Activated CD4-positive, alpha-beta T cell treated with anti-CD3 and anti-CD28 coated beads, Interleukin-2, Interleukin-4, amounts not matched to agents 100 ng/mL and 50 ng/mL, durations not matched to agents 16 hours and 8 hours (primary cell): ENCODE measurements around the gene SPATS1.

Experiments
- DNase-seq: peaks from one replicate; pipeline ENCODE4 v3.0.0-alpha.2; 2020; ENCODE audit warnings: low spot score

The SPATS1 gene

GRCh38 chr6:44387346-44388134, 45.1 kb downstream of the SPATS1 start, which contains the start of gene CDC5L:
TSS of gene CDC5L (plus strand) at chr6:44387706. CDS start at chr6:44387824, 118 bp downstream.
- peak; percentile 98 for DNase-seq

GRCh38 chr6:44388135-44388487, 45.7 kb downstream of the SPATS1 start:
- no peak for DNase-seq

GRCh38 chr6:44388887-44389286, 46.4 kb downstream of the SPATS1 start:
- no peak for DNase-seq

GRCh38 chr6:44390158-44390683, 47.8 kb downstream of the SPATS1 start:
- DNase-seq = no peak
